Measurements from ENCODE around the gene SEC14L1.
A peak's percentile ranks its signal among the peaks of the same experiment; 100 is the strongest.

SEC14L1 gene

GRCh38 chr17:77096570-77097214 lies 44.1 kb upstream of the SEC14L1 start:
- peaks cover 12% of the 10 kb centered on the region for H3K36me3 ChIP-seq (replicated peaks; ENCODE audit: insufficient read depth, low read length)
- H3K4me3 ChIP-seq (ENCODE audit: low read length) = no peak overlapping the region

GRCh38 chr17:77097631-77098180 lies 43.1 kb upstream of the SEC14L1 start:
- Histone ChIP-seq H3K36me3 (replicated peaks; ENCODE audit: insufficient read depth, low read length) (peaks cover 12% of the 10 kb centered on the region), H3K27ac (ENCODE audit: low read length) (no peak overlapping the region)

More at GRCh38 chr17:77096570-77097214, 44.1 kb upstream of the SEC14L1 start:
- Histone ChIP-seq H3K27me3 (replicated peaks; ENCODE audit: insufficient read depth, low read length) (no peaks in the 10 kb centered on the region), H3F3A (ENCODE audit: insufficient read depth, low read length) (peaks cover 44% of the 10 kb centered on the region), H3K9ac (ENCODE audit: low read length) (peak overlapping the region; percentile 51; the same call in 1 of the 2 replicates), H4K20me1 (ENCODE audit: insufficient read depth, low read length) (no peaks in the 10 kb centered on the region), H3K9me3 (replicated peaks; ENCODE audit: insufficient read depth, low read length) (no peaks in the 10 kb centered on the region), H3K9me2 (replicated peaks; ENCODE audit: insufficient read depth, low read length) (no peaks in the 10 kb centered on the region), H3K27ac (ENCODE audit: low read length) (peak overlapping the region; percentile 97; the same call in 1 of the 2 replicates), H2AFZ (ENCODE audit: low read length) (no peak overlapping the region), H3K4me1 (ENCODE audit: low read length) (peaks cover 50% of the 10 kb centered on the region), H3K79me2 (ENCODE audit: low read length) (peaks cover 55% of the 10 kb centered on the region), H3K4me2 (ENCODE audit: low read depth, low read length) (no peak overlapping the region; the same call in 1 of the 2 replicates)
- no peak for TF ChIP-seq EZH2 (optimal IDR thresholded peaks at IDR 0.05; ENCODE audit: low read depth, low read length)
- TF ChIP-seq CTCF (IDR thresholded peaks at IDR 0.05; ENCODE audit: low read length) = peak; percentile 57
- peak; percentile 59 for DNase-seq

GRCh38 chr17:77098884-77099545 lies 41.8 kb upstream of the SEC14L1 start:
- H3K4me1 ChIP-seq (ENCODE audit: low read length) = peaks cover 28% of the 10 kb centered on the region
- H3K36me3 ChIP-seq (replicated peaks; ENCODE audit: insufficient read depth, low read length) = peaks cover 2% of the 10 kb centered on the region

More at GRCh38 chr17:77097631-77098180, 43.1 kb upstream of the SEC14L1 start:
- Histone ChIP-seq H3K79me2 (ENCODE audit: low read length) (peaks cover 45% of the 10 kb centered on the region), H3K27me3 (replicated peaks; ENCODE audit: insufficient read depth, low read length) (no peaks in the 10 kb centered on the region), H3K9me2 (replicated peaks; ENCODE audit: insufficient read depth, low read length) (no peaks in the 10 kb centered on the region), H2AFZ (ENCODE audit: low read length) (no peak overlapping the region), H3K4me2 (ENCODE audit: low read depth, low read length) (no peak overlapping the region), H3K9me3 (replicated peaks; ENCODE audit: insufficient read depth, low read length) (no peaks in the 10 kb centered on the region), H4K20me1 (ENCODE audit: insufficient read depth, low read length) (no peaks in the 10 kb centered on the region), H3F3A (ENCODE audit: insufficient read depth, low read length) (peaks cover 37% of the 10 kb centered on the region), H3K4me1 (ENCODE audit: low read length) (peaks cover 42% of the 10 kb centered on the region), H3K9ac (ENCODE audit: low read length) (no peak overlapping the region), H3K4me3 (ENCODE audit: low read length) (no peak overlapping the region)
- no peak for DNase-seq
- TF ChIP-seq EZH2phosphoT487 (IDR thresholded peaks at IDR 0.05; ENCODE audit: low read length) = no peak
- no peak for TF ChIP-seq CTCF (IDR thresholded peaks at IDR 0.05; ENCODE audit: low read length)
- no peak for TF ChIP-seq EZH2 (optimal IDR thresholded peaks at IDR 0.05; ENCODE audit: low read depth, low read length)

More at GRCh38 chr17:77098884-77099545, 41.8 kb upstream of the SEC14L1 start:
- Histone ChIP-seq H3K79me2 (ENCODE audit: low read length) (peaks cover 32% of the 10 kb centered on the region), H3K9me3 (replicated peaks; ENCODE audit: insufficient read depth, low read length) (no peaks in the 10 kb centered on the region), H3K4me2 (ENCODE audit: low read depth, low read length) (no peak overlapping the region), H3K27me3 (replicated peaks; ENCODE audit: insufficient read depth, low read length) (no peaks in the 10 kb centered on the region), H4K20me1 (ENCODE audit: insufficient read depth, low read length) (no peaks in the 10 kb centered on the region), H3F3A (ENCODE audit: insufficient read depth, low read length) (peaks cover 24% of the 10 kb centered on the region), H2AFZ (ENCODE audit: low read length) (no peak overlapping the region), H3K9me2 (replicated peaks; ENCODE audit: insufficient read depth, low read length) (no peaks in the 10 kb centered on the region), H3K4me3 (ENCODE audit: low read length) (no peak overlapping the region), H3K9ac (ENCODE audit: low read length) (no peak overlapping the region), H3K27ac (ENCODE audit: low read length) (no peak overlapping the region)
- no peak for DNase-seq
- TF ChIP-seq EZH2phosphoT487 (IDR thresholded peaks at IDR 0.05; ENCODE audit: low read length) (no peak), EZH2 (optimal IDR thresholded peaks at IDR 0.05; ENCODE audit: low read depth, low read length) (no peak), CTCF (IDR thresholded peaks at IDR 0.05; ENCODE audit: low read length) (no peak)
